Heart left ventricle (tissue), 13 donors: Measurements from ENCODE around the gene GBX2.

Experiments used
- CTCF ChIP-seq, 12 donors: fragments of 200-600 bp; sonication (generic) in 4 of 12; IDR thresholded peaks; one replicate each; pipeline versions ENCODE4 v1.5.0 to v1.8.0; 2018 to 2022; ENCODE audit warnings: antibody characterized with exemption in 12 of 12, mild to moderate bottlenecking in 5 of 12
- POLR2A ChIP-seq, 2 donors: fragments of 450-650 bp; IDR thresholded peaks; one replicate each; pipeline ENCODE4 v1.6.1; 2017; ENCODE audit warnings: antibody characterized with exemption in 2 of 2, mild to moderate bottlenecking in 2 of 2, moderate library complexity in 2 of 2
- donor health status: ischemic (EF 13 %, LVEDD 7.1; RV severe dilation, severe dysfunction).
- donor health status: DM: no; HTN: yes; CAD: no.
- donor health status: DM: no; HTN: no; CAD: no.
- donor health status: ischemic (EF 25% LVEDD 6.9; RV normal size, moderate dysfunction).
- donor health status: ischemic (EF 25% LVEDD 5.7; RV mildly dilated, moderate dysfunction).
- donor health status: ischemic (EF 35%, LVEDD 5.7; RV mildly dilated, moderate dysfunction).
- donor health status: nonischemic (EF 11% LVEDD 7.7; RV severe dilation, severe dysfunction).
- donor health status: DM: yes; HTN: yes; CAD: no.
- donor health status: PGD.
- donor health status: ischemic (EF 29% LVEDD 5.4; RV normal size, mild dysfunction).
- donor health status: nonischemic (EF 23%, LVEDD 6.1; RV moderate dilation, normal function).

DNA sequence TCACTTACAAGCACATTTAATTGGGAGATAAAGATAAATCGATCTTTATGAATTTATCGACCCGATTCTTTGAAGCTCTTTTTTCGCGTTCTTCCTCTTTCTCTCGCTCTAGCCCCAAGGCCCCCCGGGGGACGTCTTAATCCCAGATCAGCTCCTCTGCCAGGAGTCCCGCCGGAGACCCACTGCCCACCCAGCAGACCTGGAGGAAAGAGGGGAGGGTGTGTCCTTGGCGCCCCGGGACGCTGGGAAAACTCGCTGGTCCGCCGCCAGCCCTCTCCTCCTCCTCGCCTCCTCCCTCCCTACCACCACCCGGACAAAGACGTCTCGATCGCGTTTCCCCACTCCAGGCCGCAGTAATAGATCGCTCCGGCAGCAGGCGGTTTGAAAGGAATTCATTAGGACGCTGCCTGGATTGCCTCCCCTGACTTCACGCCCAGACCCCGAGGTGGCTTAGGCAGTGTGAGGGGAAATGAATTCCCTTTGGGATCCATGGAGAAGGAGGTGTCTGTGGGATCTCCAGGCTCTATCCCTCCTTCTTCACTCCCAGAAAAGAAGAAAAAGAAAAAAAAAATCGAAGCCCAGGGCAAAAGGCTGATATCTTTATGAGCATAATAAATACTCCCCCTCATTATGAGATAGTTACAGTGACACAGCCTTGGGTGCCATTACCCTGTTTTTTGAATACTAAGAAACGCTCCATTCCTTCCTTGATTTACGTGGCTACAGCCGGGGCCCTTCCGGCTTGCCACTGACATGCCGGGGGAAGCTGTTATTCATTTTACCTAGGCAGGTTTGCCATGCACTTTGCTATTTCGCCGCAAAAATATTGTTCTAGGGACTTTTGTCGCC lies 1.8 kb upstream of the GBX2 start:
- TF ChIP-seq CTCF (IDR thresholded peaks at IDR 0.05): no peak
- TF ChIP-seq POLR2A (IDR thresholded peaks at IDR 0.05): no peak
